IMR-90 (cell line): ENCODE results near the gene ADGRG6. TPM values are rescaled to one million over a fixed set of nuclear protein-coding genes. Genes with fewer than 3 reads are reported as not detected.

Source experiments
- ATAC-seq: fragments of 200-7000 bp; cut with Tn5 transposase; 2 replicates; pipeline ENCODE4 v1.9.1; 2020; ENCODE audit warnings: low read depth, mild to moderate bottlenecking, moderate library complexity
- BruUV-seq: library from RNA; stranded (reverse); fragments of 400-500 nt; replicated peaks from 2 replicates; lab custom pipeline; 2021; lab: Mats Ljungman, UMichigan
- CTCF ChIA-PET: fragments of 300-600 bp; formaldehyde crosslinking; extraction: SDS; loops from one replicate; lab custom pipeline; 2021; ENCODE audit warnings: antibody characterized with exemption; lab: Yijun Ruan, JAX
- POLR2A ChIA-PET: fragments of 300-600 bp; sonication (Branson Sonifier 250); formaldehyde crosslinking; loops from one replicate; lab custom pipeline; 2022; ENCODE audit warnings: antibody characterized with exemption; ENCODE audit not compliant: unreplicated experiment; lab: Charles Lee
- DNase-seq: peaks from one replicate; pipeline ENCODE4 v3.0.0; 2013
- H2AFZ ChIP-seq: replicated peaks from 2 replicates; pipeline ENCODE3; 2013; ENCODE audit warnings: low read length, mild to moderate bottlenecking; ENCODE audit not compliant: poor library complexity
- H2AK5ac ChIP-seq: 2 replicates; pipeline ENCODE4 v1.6.1; 2013; ENCODE audit warnings: low read depth, low read length, inconsistent platforms
- H2AK9ac ChIP-seq: replicated peaks from 2 replicates; pipeline ENCODE3; 2013; ENCODE audit warnings: mild to moderate bottlenecking, low read depth, low read length, moderate library complexity; ENCODE audit not compliant: poor library complexity
- H2BK120ac ChIP-seq: 2 replicates; pipeline ENCODE4 v1.6.1; 2013; ENCODE audit warnings: low read depth, low read length, inconsistent platforms
- H2BK15ac ChIP-seq: 3 replicates; pipeline ENCODE4 v1.6.1; 2013; ENCODE audit warnings: low read depth, low read length, inconsistent platforms
- H2BK20ac ChIP-seq: 2 replicates; pipeline ENCODE4 v1.6.1; 2013; ENCODE audit warnings: low read depth, mild to moderate bottlenecking, inconsistent platforms, low read length, moderate library complexity
- H2BK5ac ChIP-seq: 2 replicates; pipeline ENCODE4 v1.6.1; 2013; ENCODE audit warnings: mild to moderate bottlenecking, low read depth, low read length, inconsistent platforms; ENCODE audit not compliant: poor library complexity, severe bottlenecking
- H3K14ac ChIP-seq: replicated peaks from 2 replicates; pipeline ENCODE4 v1.6.1; 2013; ENCODE audit warnings: low read depth, low read length, inconsistent platforms
- H3K18ac ChIP-seq: 2 replicates; pipeline ENCODE4 v1.6.1; 2013; ENCODE audit warnings: low read depth, low read length, control low read depth
- H3K23ac ChIP-seq: 2 replicates; pipeline ENCODE4 v1.6.1; 2013; ENCODE audit warnings: low read depth, low read length, inconsistent platforms
- H3K27ac ChIP-seq: 2 replicates; pipeline ENCODE4 v1.5.1; 2013; ENCODE audit warnings: mild to moderate bottlenecking, control low read depth, low read length; ENCODE audit not compliant: insufficient read depth
- H3K27me3 ChIP-seq: 2 replicates; pipeline ENCODE4 v1.6.1; 2013; ENCODE audit warnings: low read length; ENCODE audit not compliant: control insufficient read depth, insufficient read depth
- H3K36me3 ChIP-seq: 2 replicates; pipeline ENCODE4 v1.6.1; 2013; ENCODE audit warnings: low read length, mixed read lengths; ENCODE audit not compliant: control insufficient read depth, insufficient read depth
- H3K4ac ChIP-seq: 2 replicates; pipeline ENCODE4 v1.6.1; 2013; ENCODE audit warnings: low read depth, low read length, inconsistent platforms
- H3K4me1 ChIP-seq: 2 replicates; pipeline ENCODE4 v1.6.1; 2013; ENCODE audit warnings: low read length, mixed read lengths; ENCODE audit not compliant: control insufficient read depth, insufficient read depth
- H3K4me2 ChIP-seq: 2 replicates; pipeline ENCODE4 v1.6.1; 2013; ENCODE audit warnings: low read depth, mild to moderate bottlenecking, control low read depth, low read length, moderate library complexity
- H3K4me3 ChIP-seq: 2 replicates; pipeline ENCODE4 v1.5.1; 2013; ENCODE audit warnings: low read depth, mild to moderate bottlenecking, control low read depth, low read length, moderate library complexity; ENCODE audit not compliant: insufficient read depth
- H3K56ac ChIP-seq: 2 replicates; pipeline ENCODE4 v1.6.1; 2013; ENCODE audit warnings: low read length, inconsistent platforms; ENCODE audit not compliant: insufficient read depth; ENCODE audit errors: extremely low read depth
- H3K79me1 ChIP-seq, 2 experiments: 2 replicates each; pipeline ENCODE4 v1.6.1; 2013; ENCODE audit warnings: low read length in 2 of 2, inconsistent platforms in 1 of 2, low read depth in 1 of 2
- H3K9ac ChIP-seq: 2 replicates; pipeline ENCODE4 v1.6.1; 2013; ENCODE audit warnings: low read depth, low read length, control low read depth
- H3K9me1 ChIP-seq: 2 replicates; pipeline ENCODE4 v1.6.1; 2013; ENCODE audit warnings: low read length, inconsistent platforms; ENCODE audit not compliant: insufficient read depth
- H3K9me3 ChIP-seq: 2 replicates; pipeline ENCODE4 v1.6.1; 2013; ENCODE audit warnings: low read length; ENCODE audit not compliant: control insufficient read depth, insufficient read depth
- H4K20me1 ChIP-seq: 2 replicates; pipeline ENCODE4 v1.6.1; 2013; ENCODE audit warnings: low read length, inconsistent platforms; ENCODE audit not compliant: insufficient read depth
- H4K5ac ChIP-seq: 2 replicates; pipeline ENCODE4 v1.6.1; 2013; ENCODE audit warnings: mild to moderate bottlenecking, low read depth, low read length, control low read depth
- H4K8ac ChIP-seq, 2 experiments: 2 replicates each; pipeline ENCODE4 v1.6.1; 2013; ENCODE audit warnings: low read depth in 2 of 2, low read length in 2 of 2, control low read depth in 1 of 2, inconsistent platforms in 1 of 2
- H4K91ac ChIP-seq: 2 replicates; pipeline ENCODE4 v1.6.1; 2013; ENCODE audit warnings: low read depth, low read length, inconsistent platforms; ENCODE audit not compliant: insufficient read depth
- BHLHE40 ChIP-seq: fragments of 150-350 bp; IDR thresholded peaks from 2 replicates; pipeline ENCODE4 v1.6.1; 2016; ENCODE audit warnings: mild to moderate bottlenecking, low read depth, low read length
- CEBPB ChIP-seq: IDR thresholded peaks from 2 replicates; pipeline ENCODE4 v1.6.1; 2012; ENCODE audit warnings: low read depth, low read length, improper control_type of control experiment
- CHD1 ChIP-seq: IDR thresholded peaks from 2 replicates; pipeline ENCODE4 v1.6.1; 2012; ENCODE audit warnings: low read depth, low read length, improper control_type of control experiment
- CTCF ChIP-seq: conservative IDR thresholded peaks from 2 replicates; pipeline ENCODE4 v1.5.1; 2012; ENCODE audit warnings: mild to moderate bottlenecking, low read depth, low read length, improper control_type of control experiment
- FOS ChIP-seq: fragments of 150-350 bp; IDR thresholded peaks from 2 replicates; pipeline ENCODE4 v1.6.1; 2016; ENCODE audit warnings: low read depth, low read length
- MAFK ChIP-seq: IDR thresholded peaks from 2 replicates; pipeline ENCODE4 v1.6.1; 2012; ENCODE audit warnings: low read depth, low read length, improper control_type of control experiment
- MAZ ChIP-seq: IDR thresholded peaks from 2 replicates; pipeline ENCODE4 v1.6.1; 2012; ENCODE audit warnings: low read depth, mild to moderate bottlenecking, low read length, improper control_type of control experiment, moderate library complexity, borderline replicate concordance
- MXI1 ChIP-seq: IDR thresholded peaks from 2 replicates; pipeline ENCODE4 v1.6.1; 2012; ENCODE audit warnings: low read depth, mild to moderate bottlenecking, low read length, moderate library complexity, borderline replicate concordance
- NFE2L2 ChIP-seq: fragments of 150-350 bp; IDR thresholded peaks from 2 replicates; pipeline ENCODE4 v1.6.1; 2016; ENCODE audit warnings: low read depth, mild to moderate bottlenecking, low read length
- POLR2A ChIP-seq: IDR thresholded peaks from 2 replicates; pipeline ENCODE4 v1.6.1; 2012; ENCODE audit warnings: mild to moderate bottlenecking, low read depth, low read length
- RAD21 ChIP-seq: IDR thresholded peaks from 2 replicates; pipeline ENCODE4 v1.6.1; 2012; ENCODE audit warnings: low read length, improper control_type of control experiment
- RCOR1 ChIP-seq: IDR thresholded peaks from 2 replicates; pipeline ENCODE4 v1.6.1; 2012; ENCODE audit warnings: mild to moderate bottlenecking, low read length, improper control_type of control experiment; ENCODE audit not compliant: insufficient replicate concordance
- RFX5 ChIP-seq: IDR thresholded peaks from 2 replicates; pipeline ENCODE4 v1.8.0; 2012; ENCODE audit warnings: low read depth, mild to moderate bottlenecking, low read length, moderate library complexity
- SMC3 ChIP-seq: fragments of 150-350 bp; IDR thresholded peaks from 2 replicates; pipeline ENCODE4 v1.6.1; 2016; ENCODE audit warnings: low read depth, mild to moderate bottlenecking, antibody characterized with exemption, low read length, moderate library complexity
- USF2 ChIP-seq: fragments of 150-350 bp; IDR thresholded peaks from 2 replicates; pipeline ENCODE4 v1.6.1; 2017; ENCODE audit warnings: mild to moderate bottlenecking, antibody characterized with exemption, low read length, low read depth
- WGBS, 2 experiments: methylation state at CpG; one replicate each; pipeline versions ENCODE4 v1.1.5 to v1.1.7; 2013; ENCODE audit warnings: missing lambda C conversion rate in 2 of 2; ENCODE audit not compliant: insufficient read length in 1 of 2; ENCODE audit errors: extremely low coverage in 2 of 2; 5-methylcytosine and 5-hydroxymethylcytosine counted together
- dilution Hi-C: fragments of 300-500 bp; cut with HindIII; formaldehyde crosslinking; loops from one replicate; pipeline ENCODE4 v1.14.3; 2018; ENCODE audit warnings: low sequenced_read_pairs; ENCODE audit not compliant: unreplicated experiment
- in situ Hi-C: fragments of 300-500 bp; cut with MboI; formaldehyde crosslinking; loops from 3 replicates; pipeline ENCODE4 v1.14.3; 2019; ENCODE audit warnings: low sequenced_read_pairs, inconsistent platforms, mixed read lengths
- intact Hi-C: fragments of 100-400 bp; cut with micrococcal nuclease; formaldehyde crosslinking; loops from 2 replicates; pipeline ENCODE4 v1.10.0; 2022
- polyA plus RNA-seq, 3 experiments: library from polyadenylated mRNA; depleted of rRNA; stranded (reverse); fragments of >200 nt; gene quantifications; 2 replicates each; pipeline ENCODE4 v1.2.3, GENCODE V29; 2012; ENCODE audit warnings: low replicate concordance in 1 of 3
- total RNA-seq: library from RNA; depleted of rRNA; stranded (reverse); fragments of >200 nt; gene quantifications from 2 replicates; pipeline ENCODE4 v1.2.3, GENCODE V29; 2012
- TF ChIP-seq, protein P1 (sequence below): fragments of 150-350 bp; IDR thresholded peaks from 2 replicates; pipeline ENCODE4 v1.6.1; 2016; ENCODE audit warnings: low read depth, mild to moderate bottlenecking, low read length, moderate library complexity, borderline replicate concordance

Gene ADGRG6
- total and polyA plus RNA-seq, 2 of the 4 experiments (the other 2 are of a cell fraction), result 10.0 to 20.3 TPM

DNA sequence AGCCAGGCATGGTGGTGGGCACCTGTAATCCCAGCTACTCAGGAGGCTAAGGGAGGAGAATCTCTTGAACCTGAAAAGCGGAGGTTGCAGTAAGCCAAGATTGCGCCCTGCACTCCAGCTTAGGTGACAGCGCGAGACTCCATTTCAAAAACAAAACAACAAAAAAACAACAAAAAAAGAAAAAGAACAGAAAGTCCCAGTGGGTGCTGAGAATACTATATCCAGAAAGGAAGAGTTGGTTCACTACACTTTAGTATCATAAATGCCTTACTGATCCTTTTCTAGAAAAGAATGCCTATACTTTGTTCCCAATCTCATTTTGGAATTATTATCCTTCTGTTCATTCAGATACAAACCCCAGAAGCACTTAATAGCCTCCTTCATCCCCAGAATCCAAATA is 20.9 kb upstream of the ADGRG6 start:
- WGBS, 2 experiments, result no CpG with 5 or more reads among the region's 4 CpGs
- DNase-seq (no peak), ATAC-seq (no peak)
- Histone ChIP-seq H3K4me2 (no peak overlapping the region), H3K9me3 (0 out of 2 replicates have a peak, but pooled peaks cover 2% of the 10 kb centered on the region), H3K4me1 (peaks cover under 1% of the 10 kb centered on the region; the same call in 1 of the 2 replicates), H3K14ac (no peak overlapping the region), H3K9me1 (no peaks in the 10 kb centered on the region), H3K36me3 (no peaks in the 10 kb centered on the region), H3K4me3 (no peak overlapping the region), H2BK120ac (no peak overlapping the region), H3K56ac (no peak overlapping the region), H4K91ac (no peak overlapping the region), H3K23ac (no peak overlapping the region), H3K79me1 (no peaks in the 10 kb centered on the region), H4K5ac (no peak overlapping the region), H3K27me3 (no peaks in the 10 kb centered on the region), H3K9ac (no peak overlapping the region), H2BK15ac (no peak overlapping the region), H2AK5ac (no peak overlapping the region), H3K27ac (no peak overlapping the region), H2BK20ac (no peak overlapping the region), H3K18ac (no peak overlapping the region), H3K4ac (no peak overlapping the region), H2AK9ac (no peak overlapping the region), H2AFZ (no peak overlapping the region), H2BK5ac (no peak overlapping the region), H4K8ac (no peak overlapping the region), H4K20me1 (no peaks in the 10 kb centered on the region)
- dilution Hi-C loops, result no loop called here
- TF ChIP-seq, protein P1, sequence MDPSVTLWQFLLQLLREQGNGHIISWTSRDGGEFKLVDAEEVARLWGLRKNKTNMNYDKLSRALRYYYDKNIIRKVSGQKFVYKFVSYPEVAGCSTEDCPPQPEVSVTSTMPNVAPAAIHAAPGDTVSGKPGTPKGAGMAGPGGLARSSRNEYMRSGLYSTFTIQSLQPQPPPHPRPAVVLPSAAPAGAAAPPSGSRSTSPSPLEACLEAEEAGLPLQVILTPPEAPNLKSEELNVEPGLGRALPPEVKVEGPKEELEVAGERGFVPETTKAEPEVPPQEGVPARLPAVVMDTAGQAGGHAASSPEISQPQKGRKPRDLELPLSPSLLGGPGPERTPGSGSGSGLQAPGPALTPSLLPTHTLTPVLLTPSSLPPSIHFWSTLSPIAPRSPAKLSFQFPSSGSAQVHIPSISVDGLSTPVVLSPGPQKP, result no peak
- TF ChIP-seq FOS, result no peak
- no peak for TF ChIP-seq POLR2A
- no peak for TF ChIP-seq BHLHE40
- TF ChIP-seq CEBPB, result no peak
- TF ChIP-seq RFX5, result no peak
- no peak for TF ChIP-seq MAZ
- TF ChIP-seq RCOR1, result no peak
- TF ChIP-seq RAD21, result no peak
- no peak for TF ChIP-seq MXI1
- no peak for TF ChIP-seq MAFK
- no peak for TF ChIP-seq USF2
- no peak for TF ChIP-seq SMC3
- TF ChIP-seq CHD1, result no peak
- TF ChIP-seq NFE2L2, result no peak
- TF ChIP-seq CTCF, result no peak
- CTCF ChIA-PET, result no interaction called here
- intact Hi-C loops, result no loop called here
- no TSS peak for BruUV-seq
- POLR2A ChIA-PET, result no interaction called here
- in situ Hi-C loops, result no loop called here
